ENCODE results near the gene CHST14. TPM values are rescaled to one million over a fixed set of nuclear protein-coding genes. Genes with fewer than 3 reads are reported as not detected.

CHST14 gene
- total and polyA plus RNA-seq, 2 of the 8 experiments (the other 6 are each of a cell fraction or from before 2014, with no cell fraction given), result 13.4 to 20.3 TPM

DNA sequence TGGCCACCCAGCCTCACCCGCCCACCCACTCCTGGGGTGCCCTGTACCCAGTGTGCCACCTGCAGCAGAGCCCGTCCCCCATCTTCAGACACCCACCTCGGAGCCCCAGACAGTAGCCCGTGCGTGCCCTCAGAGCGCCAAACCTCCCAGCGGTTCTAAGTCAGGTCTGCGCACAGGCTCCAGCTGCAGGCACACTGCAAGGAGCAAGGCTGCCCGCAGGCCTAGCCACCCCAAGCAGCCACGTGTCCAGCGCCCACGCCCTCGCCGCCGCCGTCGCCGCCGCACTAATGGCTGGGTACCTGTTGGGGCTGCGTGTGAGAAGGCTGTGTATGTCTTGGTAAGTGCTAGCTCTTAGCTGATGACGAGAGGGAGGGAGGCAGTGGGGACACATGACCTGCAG is 8.8 kb upstream of the CHST14 start:
- POLR2A ChIA-PET (ENCODE audit: partially characterized antibody), result interaction anchor here (0.6 to 1.4 kb wide), 3 partner anchors 12 to 223 kb away, joined by 4 to 6 read pairs (median 4); partner anchors contain the start of gene PAK6
- no peak overlapping the region for H2BK12ac ChIP-seq (ENCODE audit: low read depth, low read length)
- H3K4ac ChIP-seq (replicated peaks; ENCODE audit: insufficient read length, low read depth, low read length), result no peak overlapping the region
- no peak overlapping the region for H2AK5ac ChIP-seq (ENCODE audit: low read depth, low read length)
- no peaks in the 10 kb centered on the region for H3K9me3 ChIP-seq (ENCODE audit: insufficient read depth in 2 of 2, low read depth in 1 of 2, low read length in 1 of 2)
- H4K20me1 ChIP-seq (replicated peaks in 1 of 2; ENCODE audit: control insufficient read depth in 1 of 2, insufficient read depth in 2 of 2, low read length in 2 of 2), result peaks cover 30 to 34% of the 10 kb centered on the region in 2 experiments
- no peak overlapping the region for H3K14ac ChIP-seq (ENCODE audit: insufficient read length)
- H3K4me1 ChIP-seq (replicated peaks in 1 of 4; ENCODE audit: control insufficient read depth in 3 of 4, insufficient read depth in 4 of 4, low read length in 3 of 4), result no peaks in the 10 kb centered on the region; a peak in 1 of 7 replicates
- no peaks in the 10 kb centered on the region for H3K23me2 ChIP-seq (ENCODE audit: low read depth, low read length)
- no peak overlapping the region for H2BK120ac ChIP-seq (replicated peaks; ENCODE audit: low read depth, low read length)
- whole genome bisulfite sequencing, 2 experiments (ENCODE audit: extremely low coverage in 1 of 2, insufficient coverage in 1 of 2, insufficient read length in 1 of 2, insufficient replicate concordance in 2 of 2, low coverage in 1 of 2, low lambda C conversion rate in 2 of 2, missing lambda C conversion rate in 1 of 2), result 96% methylated on average over 20 of the region's 21 CpGs; no CpG with 5 or more reads in 1 of the 2 experiments
- H3K23ac ChIP-seq (ENCODE audit: insufficient read length), result no peak overlapping the region
- H2BK15ac ChIP-seq (ENCODE audit: low read length), result no peak overlapping the region
- H3K36me3 ChIP-seq (ENCODE audit: control insufficient read depth in 2 of 4, insufficient read depth in 4 of 4, low read length in 3 of 4), result peaks cover 34 to 77% (median 66%) of the 10 kb centered on the region in 4 experiments
- H3K18ac ChIP-seq (ENCODE audit: extremely low read depth, low read length), result no peak overlapping the region
- H2AFZ ChIP-seq (ENCODE audit: low read length), result no peak overlapping the region
- H3K79me1 ChIP-seq (ENCODE audit: low read depth, low read length), result peaks cover 24% of the 10 kb centered on the region
- H2BK20ac ChIP-seq (ENCODE audit: low read length), result no peak overlapping the region
- no peak overlapping the region for H3K56ac ChIP-seq (replicated peaks; ENCODE audit: insufficient read length, low read depth, low read length)
- no peak overlapping the region for H3K4me2 ChIP-seq (ENCODE audit: insufficient read depth in 1 of 2, low read depth in 2 of 2, low read length in 2 of 2)
- H3K9ac ChIP-seq (replicated peaks in 1 of 4; ENCODE audit: extremely low read depth in 1 of 4, low read depth in 3 of 4, low read length in 3 of 4), result no peak overlapping the region
- FAIRE-seq, result no peak
- H3K27me3 ChIP-seq (replicated peaks in 1 of 4; ENCODE audit: control insufficient read depth in 3 of 4, extremely low read depth in 1 of 4, insufficient read depth in 3 of 4, low read length in 3 of 4), result no peaks in the 10 kb centered on the region
- peak overlapping the region; percentile 39; the same call in 1 of the 2 replicates for H4K8ac ChIP-seq (ENCODE audit: extremely low read depth, insufficient read depth, low read length)
- TF ChIP-seq JUN (IDR thresholded peaks at IDR 0.05; ENCODE audit: low read depth, low read length) (no peak), POU5F1 (IDR thresholded peaks at IDR 0.05; ENCODE audit: low read depth, low read length) (no peak), BACH1 (IDR thresholded peaks at IDR 0.05; ENCODE audit: low read length) (no peak), TAF7 (optimal IDR thresholded peaks at IDR 0.05; ENCODE audit: borderline replicate concordance, low read depth, low read length) (no peak), RBBP5 (IDR thresholded peaks at IDR 0.05; ENCODE audit: borderline replicate concordance, low read depth, low read length) (no peak), JUND (IDR thresholded peaks at IDR 0.05; ENCODE audit: low read length) (no peak), GABPA (IDR thresholded peaks at IDR 0.05; ENCODE audit: borderline replicate concordance, insufficient read depth, low read length) (no peak)
- TF ChIP-seq, protein P1, sequence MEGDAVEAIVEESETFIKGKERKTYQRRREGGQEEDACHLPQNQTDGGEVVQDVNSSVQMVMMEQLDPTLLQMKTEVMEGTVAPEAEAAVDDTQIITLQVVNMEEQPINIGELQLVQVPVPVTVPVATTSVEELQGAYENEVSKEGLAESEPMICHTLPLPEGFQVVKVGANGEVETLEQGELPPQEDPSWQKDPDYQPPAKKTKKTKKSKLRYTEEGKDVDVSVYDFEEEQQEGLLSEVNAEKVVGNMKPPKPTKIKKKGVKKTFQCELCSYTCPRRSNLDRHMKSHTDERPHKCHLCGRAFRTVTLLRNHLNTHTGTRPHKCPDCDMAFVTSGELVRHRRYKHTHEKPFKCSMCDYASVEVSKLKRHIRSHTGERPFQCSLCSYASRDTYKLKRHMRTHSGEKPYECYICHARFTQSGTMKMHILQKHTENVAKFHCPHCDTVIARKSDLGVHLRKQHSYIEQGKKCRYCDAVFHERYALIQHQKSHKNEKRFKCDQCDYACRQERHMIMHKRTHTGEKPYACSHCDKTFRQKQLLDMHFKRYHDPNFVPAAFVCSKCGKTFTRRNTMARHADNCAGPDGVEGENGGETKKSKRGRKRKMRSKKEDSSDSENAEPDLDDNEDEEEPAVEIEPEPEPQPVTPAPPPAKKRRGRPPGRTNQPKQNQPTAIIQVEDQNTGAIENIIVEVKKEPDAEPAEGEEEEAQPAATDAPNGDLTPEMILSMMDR (IDR thresholded peaks at IDR 0.05; ENCODE audit: control extremely low read depth in 1 of 3, insufficient read depth in 1 of 3, low read depth in 1 of 3, low read length in 3 of 3), result no peak
- TF ChIP-seq, protein P2, sequence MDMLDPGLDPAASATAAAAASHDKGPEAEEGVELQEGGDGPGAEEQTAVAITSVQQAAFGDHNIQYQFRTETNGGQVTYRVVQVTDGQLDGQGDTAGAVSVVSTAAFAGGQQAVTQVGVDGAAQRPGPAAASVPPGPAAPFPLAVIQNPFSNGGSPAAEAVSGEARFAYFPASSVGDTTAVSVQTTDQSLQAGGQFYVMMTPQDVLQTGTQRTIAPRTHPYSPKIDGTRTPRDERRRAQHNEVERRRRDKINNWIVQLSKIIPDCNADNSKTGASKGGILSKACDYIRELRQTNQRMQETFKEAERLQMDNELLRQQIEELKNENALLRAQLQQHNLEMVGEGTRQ (IDR thresholded peaks at IDR 0.05; ENCODE audit: low read length), result no peak
- CTCF ChIA-PET (ENCODE audit: partially characterized antibody), result interaction anchor here (1.2 kb wide), 1 partner anchor 9 kb away, joined by 3 read pairs; no protein-coding TSS in a partner anchor
- no peak overlapping the region for H4K91ac ChIP-seq (replicated peaks; ENCODE audit: insufficient read length, low read length)
- peaks cover 0 to 39% of the 10 kb centered on the region in 2 experiments; a peak in 3 of 4 replicates for H3K79me2 ChIP-seq (ENCODE audit: control insufficient read depth in 1 of 2, insufficient read depth in 2 of 2, low read length in 2 of 2)
- no peak overlapping the region for H4K5ac ChIP-seq (ENCODE audit: insufficient read length, low read depth, low read length)
- H2BK5ac ChIP-seq (ENCODE audit: low read depth, low read length), result no peak overlapping the region
- DNase-seq (ENCODE audit: low read depth in 1 of 2, low spot score in 2 of 2), result no peak
- H3K4me3 ChIP-seq (ENCODE audit: extremely low read depth in 1 of 4, insufficient read depth in 2 of 4, low read depth in 3 of 4, low read length in 4 of 4), result no peak overlapping the region
- H3K27ac ChIP-seq (ENCODE audit: low read depth, low read length), result no peak overlapping the region
